Measurements from ENCODE around the gene EDNRA.

The EDNRA gene

GRCh38 chr4:147594107-147594506 is 113.2 kb downstream of the EDNRA start:
- DNase-seq: no peak

Measured in stimulated activated CD4-positive, alpha-beta T cell treated with anti-CD3 and anti-CD28 coated beads, Interleukin-2, amount 100 ng/mL, for 48 hours (primary cell).